ENCODE data around the gene ADAM8.

The ADAM8 gene

GRCh38 chr10:133275684-133276092, 980 bp downstream of the ADAM8 start:
- ChIA-PET CTCF (interaction anchor here (0.8 to 2.6 kb wide), 11 partner anchors 9 to 39 kb away, joined by 3 to 21 read pairs (median 4); no protein-coding TSS in a partner anchor), POLR2A (interaction anchor here (1.0 to 1.6 kb wide), 2 partner anchors 13 to 15 kb away, joined by 3 read pairs; no protein-coding TSS in a partner anchor)
- DNase-seq (ENCODE audit: extremely low spot score) = peak; percentile 63
- TF ChIP-seq CTCF (IDR thresholded peaks at IDR 0.05; ENCODE audit: control extremely low read depth, extremely low read depth, low read depth, missing control alignments) = peak; percentile 42

GRCh38 chr10:133274751-133275683, 1.7 kb downstream of the ADAM8 start:
- no peak for TF ChIP-seq CTCF (IDR thresholded peaks at IDR 0.05; ENCODE audit: control extremely low read depth, extremely low read depth, low read depth, missing control alignments)
- ChIA-PET POLR2A (interaction anchor here (0.7 to 1.6 kb wide), 3 partner anchors 12 to 102 kb away, joined by 3 read pairs; no protein-coding TSS in a partner anchor), CTCF (interaction anchor here (0.8 to 2.6 kb wide), 11 partner anchors 8 to 40 kb away, joined by 3 to 21 read pairs (median 4); no protein-coding TSS in a partner anchor)
- DNase-seq (ENCODE audit: extremely low spot score) = peak; percentile 88

- ChIA-PET POLR2A (no interaction called here), CTCF (interaction anchor here (1.7 to 2.6 kb wide), 2 partner anchors 31 to 33 kb away, joined by 4 to 16 read pairs; no protein-coding TSS in a partner anchor)
- no peak for DNase-seq (ENCODE audit: extremely low spot score)
- no peak for TF ChIP-seq CTCF (IDR thresholded peaks at IDR 0.05; ENCODE audit: control extremely low read depth, extremely low read depth, low read depth, missing control alignments)
Measured at GRCh38 chr10:133273534-133274143, 3.0 kb downstream of the ADAM8 start.

GRCh38 chr10:133272964-133273420, 3.7 kb downstream of the ADAM8 start:
- CTCF ChIA-PET = interaction anchor here (1.7 kb wide), 1 partner anchor 31 kb away, joined by 4 read pairs; no protein-coding TSS in a partner anchor
- DNase-seq (ENCODE audit: extremely low spot score) = no peak
- TF ChIP-seq CTCF (IDR thresholded peaks at IDR 0.05; ENCODE audit: control extremely low read depth, extremely low read depth, low read depth, missing control alignments) = no peak
- POLR2A ChIA-PET = no interaction called here

GRCh38 chr10:133272301-133272963, 4.2 kb downstream of the ADAM8 start:
- no peak for DNase-seq (ENCODE audit: extremely low spot score)
- CTCF ChIA-PET = interaction anchor here (1.7 kb wide), 1 partner anchor 32 kb away, joined by 4 read pairs; no protein-coding TSS in a partner anchor
- POLR2A ChIA-PET = no interaction called here
- TF ChIP-seq CTCF (IDR thresholded peaks at IDR 0.05; ENCODE audit: control extremely low read depth, extremely low read depth, low read depth, missing control alignments) = no peak

Measured in GM10248 (cell line).